Fibroblast of pulmonary artery (primary cell): ENCODE measurements around the gene ZNF746.

Experiments used
- DNase-seq: peaks from one replicate; pipeline ENCODE4 v3.0.0-alpha.2; 2010; ENCODE audit warnings: low read depth
- H3K4me3 ChIP-seq: replicated peaks from 2 replicates; pipeline ENCODE4 v1.5.1; 2011; ENCODE audit warnings: low read depth, mild to moderate bottlenecking, control low read depth, low read length, moderate library complexity
- TF ChIP-seq, protein P1 (sequence below): IDR thresholded peaks from 2 replicates; pipeline ENCODE4 v1.5.1; 2011; ENCODE audit warnings: mild to moderate bottlenecking, control low read depth, low read length, inconsistent platforms; ENCODE audit errors: missing control alignments

Gene ZNF746

DNA sequence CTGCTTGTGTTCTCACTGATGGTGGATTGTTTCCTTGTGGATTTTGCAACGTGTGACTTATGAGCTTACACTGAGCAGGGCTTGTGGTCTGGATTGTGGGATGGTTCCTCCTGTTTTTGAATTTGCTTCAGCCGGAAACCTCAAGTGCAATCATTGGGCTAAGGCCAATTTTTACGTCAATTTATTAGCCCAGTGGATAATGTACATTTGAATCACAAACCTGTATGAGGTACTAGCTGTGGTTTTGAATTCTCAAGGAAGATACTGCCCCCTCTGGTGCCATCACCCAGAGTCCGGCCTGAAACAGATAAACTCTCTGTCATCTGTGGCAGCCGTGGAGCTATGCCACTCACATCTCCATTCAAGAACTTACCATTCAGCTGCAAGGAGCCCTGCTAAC lies 29.4 kb downstream of the ZNF746 start:
- TF ChIP-seq, protein P1, sequence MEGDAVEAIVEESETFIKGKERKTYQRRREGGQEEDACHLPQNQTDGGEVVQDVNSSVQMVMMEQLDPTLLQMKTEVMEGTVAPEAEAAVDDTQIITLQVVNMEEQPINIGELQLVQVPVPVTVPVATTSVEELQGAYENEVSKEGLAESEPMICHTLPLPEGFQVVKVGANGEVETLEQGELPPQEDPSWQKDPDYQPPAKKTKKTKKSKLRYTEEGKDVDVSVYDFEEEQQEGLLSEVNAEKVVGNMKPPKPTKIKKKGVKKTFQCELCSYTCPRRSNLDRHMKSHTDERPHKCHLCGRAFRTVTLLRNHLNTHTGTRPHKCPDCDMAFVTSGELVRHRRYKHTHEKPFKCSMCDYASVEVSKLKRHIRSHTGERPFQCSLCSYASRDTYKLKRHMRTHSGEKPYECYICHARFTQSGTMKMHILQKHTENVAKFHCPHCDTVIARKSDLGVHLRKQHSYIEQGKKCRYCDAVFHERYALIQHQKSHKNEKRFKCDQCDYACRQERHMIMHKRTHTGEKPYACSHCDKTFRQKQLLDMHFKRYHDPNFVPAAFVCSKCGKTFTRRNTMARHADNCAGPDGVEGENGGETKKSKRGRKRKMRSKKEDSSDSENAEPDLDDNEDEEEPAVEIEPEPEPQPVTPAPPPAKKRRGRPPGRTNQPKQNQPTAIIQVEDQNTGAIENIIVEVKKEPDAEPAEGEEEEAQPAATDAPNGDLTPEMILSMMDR: no peak
- DNase-seq: peak; percentile 22
- H3K4me3 ChIP-seq: no peak overlapping the region

DNA sequence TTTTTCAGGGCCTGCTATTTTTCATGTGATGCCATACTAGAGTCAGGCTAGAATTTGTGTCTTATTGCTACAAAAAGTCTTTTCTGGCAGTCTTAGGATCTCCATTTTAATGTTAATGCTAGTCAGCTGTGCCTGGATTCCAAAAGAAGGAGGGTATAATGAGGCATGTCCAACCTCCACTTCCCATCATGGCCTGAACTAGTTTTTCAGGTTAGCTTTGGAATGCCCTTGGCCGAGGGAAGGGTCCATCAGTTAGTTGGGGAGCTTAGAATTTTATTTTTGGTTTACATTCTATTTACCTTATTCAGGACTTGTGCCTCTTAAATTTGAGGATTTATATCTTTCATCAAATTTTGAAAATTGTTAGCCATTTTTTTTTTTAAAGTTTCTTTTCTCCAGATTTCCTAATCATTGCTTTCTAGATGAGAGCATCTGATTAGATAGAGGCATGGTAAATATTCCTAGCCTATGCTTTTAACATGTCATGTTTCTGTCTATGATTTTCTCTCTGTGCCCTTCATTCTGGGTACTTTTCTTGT lies 30.2 kb downstream of the ZNF746 start:
- TF ChIP-seq, protein P1: no peak
- DNase-seq: no peak
- no peak overlapping the region for H3K4me3 ChIP-seq

DNA sequence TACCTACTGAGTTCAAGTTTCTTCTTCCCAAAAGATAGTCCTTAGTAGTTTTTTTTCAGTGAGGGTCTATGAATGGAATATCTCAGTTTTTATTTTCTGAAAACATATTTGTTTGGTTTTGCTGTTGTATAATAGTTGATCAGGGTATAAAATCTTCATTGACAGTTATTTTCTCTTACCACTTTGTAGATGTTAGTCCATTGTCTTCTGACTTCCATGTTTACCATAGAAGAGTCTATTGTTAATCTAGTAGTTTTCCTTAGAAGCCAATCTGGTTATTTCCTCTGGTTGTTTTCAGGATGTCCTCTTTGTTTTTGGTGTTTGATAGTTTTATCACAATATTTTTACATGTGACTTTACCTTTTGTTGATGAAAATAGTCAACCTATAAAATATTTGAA lies 31.2 kb downstream of the ZNF746 start:
- no peak overlapping the region for H3K4me3 ChIP-seq
- no peak for DNase-seq
- TF ChIP-seq, protein P1: no peak

DNA sequence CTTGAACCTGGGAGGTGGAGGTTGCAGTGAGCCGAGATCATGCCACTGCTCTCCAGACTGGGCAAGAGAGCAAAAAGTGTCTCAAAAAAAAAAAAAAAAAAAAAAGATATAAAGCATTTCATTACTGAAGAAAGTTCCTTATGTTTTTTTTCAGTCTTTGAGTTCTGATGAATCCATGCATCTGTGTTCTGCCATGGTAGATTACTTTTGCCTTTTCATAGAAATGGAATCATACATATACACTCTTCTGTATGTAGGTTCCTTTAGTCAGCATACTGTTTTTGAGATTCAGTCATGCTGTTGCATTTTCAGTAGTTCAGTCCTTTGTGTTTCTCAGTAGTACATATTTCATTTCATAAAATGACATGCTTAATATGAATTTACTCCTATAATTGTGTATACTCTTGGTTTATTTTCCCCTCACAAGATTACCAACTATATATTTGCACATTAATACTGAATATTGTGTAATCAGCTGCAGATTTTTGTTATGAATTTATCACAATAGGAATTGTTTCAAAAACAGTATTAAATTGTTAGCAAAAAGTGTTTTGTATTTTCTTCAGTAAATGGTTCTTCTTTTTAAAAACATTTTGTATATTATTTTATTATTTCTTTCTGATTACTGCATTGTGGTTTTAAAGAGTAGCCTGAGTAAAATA lies 34.0 kb downstream of the ZNF746 start:
- TF ChIP-seq, protein P1: no peak
- DNase-seq: no peak
- no peak overlapping the region for H3K4me3 ChIP-seq

DNA sequence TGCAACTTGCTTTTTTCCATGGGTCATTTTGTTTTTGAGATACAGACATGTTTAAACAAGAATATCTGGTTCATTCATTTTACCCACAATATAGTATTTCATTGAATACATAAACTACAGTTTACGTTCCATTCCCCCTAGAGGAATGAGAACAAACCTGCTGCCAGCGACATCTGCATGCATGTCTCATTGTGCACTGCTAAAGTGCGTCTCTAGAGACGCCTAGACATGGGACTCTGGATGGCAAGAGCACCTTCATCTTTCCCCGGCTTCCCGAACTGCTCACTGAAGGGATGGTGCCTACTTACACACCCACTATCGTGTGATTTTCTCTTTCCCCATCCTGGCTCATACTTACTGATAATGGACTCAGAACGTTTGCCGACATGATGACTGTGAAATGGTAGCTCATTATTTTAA lies 35.5 kb downstream of the ZNF746 start:
- no peak for DNase-seq
- TF ChIP-seq, protein P1: no peak

DNA sequence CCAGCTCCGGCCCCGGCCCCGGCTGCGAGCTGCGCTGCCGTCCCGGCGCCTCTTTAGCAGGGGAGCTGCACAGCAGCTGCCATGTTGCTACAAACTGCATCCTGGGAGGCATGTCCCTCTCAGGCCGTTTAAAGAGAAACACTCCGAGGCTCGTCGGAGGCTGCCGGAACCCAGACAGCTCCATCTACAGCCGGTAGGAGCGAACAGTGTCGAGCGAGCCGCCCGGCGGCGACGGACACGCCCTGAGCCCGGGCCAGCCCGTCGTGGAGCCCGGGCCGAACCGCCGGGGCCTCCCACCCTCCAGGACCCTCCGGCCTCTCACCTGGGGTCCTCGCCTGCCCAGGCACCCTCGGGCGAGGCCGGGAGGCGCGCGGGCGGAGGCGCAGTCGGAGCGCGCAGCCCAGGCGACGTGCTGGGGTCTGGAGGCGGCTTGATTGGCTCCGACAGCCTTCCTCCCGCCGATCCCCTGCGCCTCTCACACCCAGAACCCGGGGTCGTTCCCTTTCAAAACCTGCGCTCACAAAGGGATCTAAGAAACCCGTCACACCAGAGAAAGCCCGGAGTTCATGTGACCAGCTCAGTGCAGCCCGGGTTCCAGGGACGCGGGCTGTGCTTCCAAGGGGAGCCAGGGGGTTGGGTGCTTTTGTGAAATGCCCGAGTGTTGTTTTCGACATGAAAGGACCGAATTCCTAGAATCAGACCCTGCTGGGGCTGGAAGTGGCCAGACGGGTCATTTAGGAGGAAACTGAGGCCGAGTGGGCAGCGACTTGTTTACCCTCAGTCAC lies 36.9 kb downstream of the ZNF746 start, which contains the start of gene ZNF777:
TSS of gene ZNF777 (minus strand) at position 570 of the 785 bp plus-strand sequence. CDS start 5,040 bp downstream, outside the sequence.
- peak; percentile 91 for DNase-seq
- H3K4me3 ChIP-seq: peak within 1 kb of the TSS; percentile 72
- TF ChIP-seq, protein P1: peak; percentile 44

More for the DNA sequence above, 35.5 kb downstream of the ZNF746 start:
- H3K4me3 ChIP-seq: no peak overlapping the region
